Right hindlimb (tissue), 1 donor: ENCODE measurements around the gene KRT73.

Source experiments
- DNase-seq: peaks from one replicate; pipeline ENCODE4 v3.0.0-alpha.2; 2018

KRT73 gene

GRCh38 chr12:52616680-52617402, 1.5 kb downstream of the KRT73 start:
- no peak for DNase-seq

GRCh38 chr12:52615912-52616311, 2.4 kb downstream of the KRT73 start:
- DNase-seq: no peak

GRCh38 chr12:52615208-52615868, 3.0 kb downstream of the KRT73 start:
- no peak for DNase-seq

DNA sequence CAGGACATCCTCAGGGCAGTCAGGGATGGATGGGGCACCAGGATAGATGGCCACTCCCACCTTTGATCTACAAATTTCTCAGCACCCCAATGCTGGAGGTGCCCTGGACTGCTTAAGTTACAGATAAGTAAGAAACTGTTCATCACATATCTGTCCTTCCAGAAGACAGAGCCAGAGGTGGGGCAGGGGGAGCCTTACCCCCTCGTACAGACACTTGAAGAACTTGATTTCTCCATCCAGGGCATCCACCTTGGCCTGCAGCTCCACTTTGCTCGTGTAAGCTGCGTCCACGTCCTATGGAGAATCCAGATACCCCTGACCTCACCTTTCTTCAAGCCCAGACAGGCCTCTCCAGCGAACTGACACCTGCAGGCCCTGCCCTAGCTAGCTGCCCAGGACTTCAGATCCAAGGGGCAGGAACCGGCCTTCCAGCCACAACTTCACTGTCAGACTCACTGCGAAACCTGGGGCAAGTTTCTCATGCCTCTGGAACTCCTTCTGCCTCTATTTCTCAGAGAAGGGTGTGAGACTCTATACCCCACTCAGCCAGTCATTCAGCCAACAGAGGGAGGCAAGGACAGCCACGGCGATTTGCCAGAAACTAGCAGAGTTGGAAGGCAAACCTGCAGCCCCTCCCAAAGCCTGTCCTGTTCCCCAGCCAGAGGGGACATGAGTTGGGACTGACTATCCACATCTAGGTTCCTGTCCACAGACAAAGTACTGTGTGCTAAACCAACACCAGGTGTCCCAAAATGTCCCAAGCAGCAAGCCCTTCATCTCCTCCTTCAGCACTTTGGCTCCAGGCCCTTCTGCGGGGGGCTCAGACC, 3.8 kb downstream of the KRT73 start:
- no peak for DNase-seq

- no peak for DNase-seq
Observed at GRCh38 chr12:52613384-52614030, 4.9 kb downstream of the KRT73 start.

DNA sequence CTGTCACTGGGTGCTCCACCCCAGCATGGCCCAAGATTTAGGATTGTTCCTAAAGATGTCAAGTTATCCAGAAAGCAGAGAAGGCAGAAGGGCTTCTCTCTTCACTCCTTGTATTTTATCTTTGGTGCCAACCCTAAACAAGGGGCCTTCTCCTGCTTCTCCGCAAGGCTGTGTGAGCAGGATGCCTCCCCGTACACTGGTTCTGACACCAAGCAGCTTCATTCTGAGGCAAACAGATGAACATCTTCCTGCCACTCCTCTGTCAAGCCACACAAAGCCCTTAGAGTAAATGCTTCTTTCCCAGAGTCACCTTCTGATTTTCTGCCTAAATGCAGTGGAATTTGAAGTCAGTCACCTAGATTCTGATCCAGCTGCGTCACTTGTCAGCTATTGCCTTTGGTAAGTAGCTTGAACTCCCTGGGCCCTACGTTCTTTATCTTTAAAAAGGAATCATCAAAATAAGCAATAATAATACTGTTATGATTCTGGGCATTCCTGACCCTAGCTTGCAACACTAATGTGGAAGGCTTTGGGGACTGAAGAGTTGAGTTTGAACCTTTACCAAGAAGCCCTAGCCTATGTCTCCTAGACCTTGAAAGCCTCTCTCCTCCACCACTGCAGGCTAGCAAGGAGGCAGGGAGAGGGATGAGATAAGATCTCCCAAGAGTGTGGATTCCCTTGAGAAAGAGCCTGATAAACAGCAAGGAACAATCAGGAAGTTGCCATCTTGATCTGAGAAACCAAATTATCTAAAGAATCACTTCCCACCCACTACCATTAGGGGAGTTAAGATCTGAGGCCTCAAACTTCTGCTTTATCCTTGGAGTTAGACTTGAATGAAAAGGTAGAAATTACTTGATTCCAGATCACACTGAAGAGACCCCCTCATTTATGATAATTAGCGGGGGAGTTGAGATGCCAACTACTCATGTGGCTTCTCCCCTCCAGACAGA, 5.7 kb downstream of the KRT73 start:
- DNase-seq: no peak

DNA sequence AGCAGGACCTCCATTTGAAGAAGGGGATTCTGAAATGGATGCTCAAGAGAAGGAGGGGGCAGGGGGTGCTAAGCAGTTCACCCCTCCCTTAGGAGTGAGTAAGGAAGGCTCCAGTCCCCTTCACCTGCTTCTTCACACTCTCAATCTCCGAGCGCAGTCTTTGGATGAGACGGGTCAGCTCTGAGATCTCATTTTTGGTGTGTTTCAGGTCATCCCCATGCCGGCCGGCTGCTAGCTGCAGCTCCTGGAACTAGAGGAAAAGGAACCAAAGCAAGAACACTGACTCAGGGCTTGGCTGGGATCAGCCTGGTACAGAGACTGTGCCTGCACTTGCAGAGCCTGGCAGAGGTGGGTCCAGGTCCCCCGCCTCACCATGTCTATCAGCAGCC, 7.3 kb downstream of the KRT73 start:
- DNase-seq: no peak

DNA sequence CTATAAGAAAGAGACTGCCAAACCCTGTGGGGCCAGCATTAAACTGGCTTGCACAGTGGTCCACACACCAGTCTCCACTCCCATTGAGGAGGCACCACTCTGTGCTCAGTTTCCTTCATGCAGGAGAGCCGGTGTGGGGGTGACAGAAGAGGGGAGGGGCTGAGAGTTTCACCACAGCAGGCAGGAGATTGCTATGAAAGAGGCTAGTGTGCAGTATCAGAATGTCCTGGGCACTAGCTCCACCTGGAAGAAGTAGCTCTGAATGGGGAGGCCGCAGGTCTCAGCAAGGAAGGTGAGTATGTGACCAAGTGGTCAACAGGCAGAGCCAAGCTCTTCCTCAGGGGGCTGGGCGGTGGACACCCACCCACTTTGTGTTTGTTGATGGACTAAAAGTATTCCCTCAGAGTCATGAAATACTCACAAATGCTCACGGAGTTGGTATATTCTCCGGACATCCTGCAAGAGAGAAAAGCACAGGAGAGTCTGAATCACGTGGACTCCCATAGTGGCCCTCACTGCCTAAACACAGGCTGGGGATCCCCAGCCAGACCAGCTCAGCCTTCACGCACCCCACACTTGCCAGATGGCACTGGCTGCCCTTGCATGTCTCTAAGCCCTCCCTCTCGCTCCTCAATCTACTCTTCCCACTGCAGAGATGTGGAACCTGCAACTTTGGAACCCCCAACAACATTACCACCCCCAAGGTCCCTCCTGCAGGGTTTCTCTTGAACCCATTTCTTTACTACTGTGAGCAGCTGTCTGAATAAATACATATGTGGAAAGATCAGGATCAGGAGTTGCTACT, 9.3 kb downstream of the KRT73 start:
- no peak for DNase-seq

GRCh38 chr12:52608161-52608560, 10.2 kb downstream of the KRT73 start:
- DNase-seq: no peak

GRCh38 chr12:52607314-52607713, 11.0 kb downstream of the KRT73 start:
- no peak for DNase-seq

GRCh38 chr12:52606581-52607218, 11.7 kb downstream of the KRT73 start:
- DNase-seq: no peak

DNA sequence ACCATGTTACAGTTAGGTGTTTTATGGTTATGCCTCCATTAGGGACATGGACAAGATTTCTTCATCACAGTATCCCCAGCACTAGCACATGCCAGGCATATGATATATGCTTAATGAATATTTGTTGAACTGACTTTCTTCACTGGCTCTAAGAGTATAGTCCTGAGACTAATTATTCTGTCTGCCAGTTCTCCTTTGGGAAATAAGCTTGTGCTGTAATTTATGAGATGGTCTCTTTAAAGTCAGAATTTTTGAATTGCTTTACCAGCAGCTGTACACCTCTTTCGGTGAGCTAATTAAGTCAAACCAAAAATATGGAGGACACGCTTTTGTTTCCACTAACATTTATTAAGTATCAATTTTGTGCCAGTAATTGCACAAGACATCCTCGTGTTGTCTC, 12.3 kb downstream of the KRT73 start:
- DNase-seq: no peak

DNA sequence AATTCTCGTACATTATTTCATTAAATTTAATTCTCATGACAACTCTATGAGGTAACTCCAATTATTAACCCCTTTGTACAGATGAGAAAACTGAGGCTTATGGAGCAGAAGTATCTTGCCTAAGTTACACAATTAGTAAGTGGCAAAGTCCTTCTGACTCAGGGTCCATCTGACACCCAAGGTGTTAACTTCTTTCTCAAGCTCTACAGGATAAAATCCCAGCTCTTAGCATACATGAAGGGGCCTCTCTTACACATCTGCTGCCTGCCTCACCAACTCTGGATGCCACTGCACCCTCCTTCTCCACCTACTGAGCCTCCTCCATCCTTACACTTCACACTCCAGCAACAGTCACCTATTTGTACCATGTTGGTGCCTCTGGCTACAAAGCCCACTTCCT, 12.8 kb downstream of the KRT73 start:
- DNase-seq: no peak

- DNase-seq: no peak
Observed at GRCh38 chr12:52604859-52605258, 13.5 kb downstream of the KRT73 start.

DNA sequence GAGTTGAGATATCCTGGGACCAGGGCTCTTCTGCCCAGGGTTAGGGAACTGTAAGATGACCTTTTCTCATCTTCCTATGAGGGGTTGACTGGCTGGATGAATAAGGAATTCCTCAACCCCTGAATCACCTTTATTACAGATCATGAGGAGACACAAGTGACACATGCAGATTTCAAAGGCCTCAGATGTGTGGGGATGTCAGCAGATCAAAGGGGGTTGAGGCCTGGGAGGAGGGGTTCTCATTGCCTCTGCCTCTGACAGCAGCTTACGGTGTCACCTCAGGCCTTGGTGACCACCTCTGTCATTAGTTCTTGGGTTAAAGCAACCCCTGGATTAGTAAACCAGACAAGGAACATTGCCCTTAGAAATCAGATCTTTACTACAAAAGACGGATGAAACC, 15.0 kb downstream of the KRT73 start:
- DNase-seq: no peak

- no peak for DNase-seq
Observed at GRCh38 chr12:52602552-52602951, 15.8 kb downstream of the KRT73 start.

DNA sequence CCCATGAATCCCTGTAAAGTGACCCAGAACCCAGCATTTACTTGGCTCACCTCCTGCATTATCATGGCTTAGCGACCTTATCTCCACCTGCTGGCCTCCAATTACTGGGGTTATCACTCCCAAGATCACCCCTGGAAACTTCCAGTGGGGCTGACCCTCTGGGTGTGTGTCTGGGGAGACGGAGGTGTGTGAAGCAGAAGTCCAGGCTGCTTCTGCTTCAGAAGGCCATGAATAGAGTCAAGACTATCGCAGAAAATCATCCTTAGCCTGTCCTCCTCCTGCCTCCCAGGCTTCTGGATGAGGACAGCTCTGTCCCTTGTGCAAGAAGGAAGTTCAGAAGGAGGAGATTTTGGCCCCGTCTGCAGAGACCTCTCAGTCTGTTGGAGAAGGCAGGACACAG, 16.7 kb downstream of the KRT73 start:
- DNase-seq: no peak

- no peak for DNase-seq
Observed at GRCh38 chr12:52600941-52601481, 17.3 kb downstream of the KRT73 start, which contains the start of gene KRT72. Gene KRT72, minus strand, starts transcription at chr12:52601463. Its CDS starts 11 bp downstream, at chr12:52601452.

DNA sequence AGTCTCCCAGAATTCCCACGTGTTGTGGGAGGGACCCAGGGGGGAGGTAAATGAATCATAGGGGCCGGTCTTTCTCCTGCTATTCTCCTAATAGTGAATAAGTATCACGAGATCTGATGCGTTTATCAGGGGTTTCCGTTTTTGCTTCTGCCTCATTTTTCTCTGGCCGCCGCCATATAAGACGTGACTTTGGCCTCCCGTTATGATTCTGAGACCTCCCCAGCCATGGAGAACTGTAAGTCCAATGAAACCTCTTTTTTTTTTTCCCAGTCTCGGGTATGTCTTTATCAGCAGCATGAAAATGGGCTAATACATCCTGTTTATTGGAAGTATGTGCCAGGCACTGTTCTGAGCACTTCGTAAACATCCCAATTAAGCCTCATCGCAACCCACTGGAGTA, 17.9 kb downstream of the KRT73 start:
- DNase-seq: no peak

GRCh38 chr12:52600071-52600470, 18.3 kb downstream of the KRT73 start:
- DNase-seq: no peak
